Gastrocnemius medialis (tissue), 4 donors: ENCODE data around the gene ADGRD1. TPM values are rescaled to one million over a fixed set of nuclear protein-coding genes. Genes with fewer than 3 reads are reported as not detected.

Source experiments
- ATAC-seq, 2 donors: fragments of 150-250 bp; one replicate each; pipeline ENCODE4 v1.9.1; 2016
- DNase-seq, 2 donors: peaks; one replicate each; pipeline ENCODE4 v3.0.0-alpha.2; 2019
- H3K27ac ChIP-seq, 4 donors: fragments of 200-600 bp; sonication (generic); 1 replicate in 1 of 4; 2 replicates in 3 of 4; pipeline ENCODE4 v1.5.1; 2016 to 2018; ENCODE audit warnings: mild to moderate bottlenecking in 2 of 4, moderate library complexity in 1 of 4
- H3K27me3 ChIP-seq, 3 donors: fragments of 200-600 bp; sonication (generic) in 2 of 3; 1 replicate in 1 of 3; 2 replicates in 2 of 3; pipeline versions ENCODE4 v1.5.1 to v1.6.0; 2016 to 2019; ENCODE audit warnings: mild to moderate bottlenecking in 1 of 3, moderate library complexity in 1 of 3
- H3K36me3 ChIP-seq, 2 donors: fragments of 200-600 bp; sonication (generic) in 1 of 2; one replicate each; pipeline ENCODE4 v1.5.1; 2017 to 2018
- H3K4me1 ChIP-seq, 2 donors: fragments of 200-600 bp; sonication (generic) in 1 of 2; one replicate each; pipeline ENCODE4 v1.5.1; 2016 to 2017; ENCODE audit warnings: mild to moderate bottlenecking in 2 of 2
- H3K4me3 ChIP-seq, 4 donors: fragments of 200-600 bp; sonication (generic) in 3 of 4; 1 replicate in 1 of 4; 2 replicates in 3 of 4; pipeline ENCODE4 v1.5.1; 2016 to 2019; ENCODE audit warnings: mild to moderate bottlenecking in 2 of 4
- H3K9me3 ChIP-seq, 3 donors: fragments of 200-600 bp; sonication (generic) in 2 of 3; 1 replicate in 1 of 3; 2 replicates in 2 of 3; pipeline ENCODE4 v1.5.1; 2016 to 2019
- POLR2A ChIP-seq, 2 donors: fragments of 450-650 bp; IDR thresholded peaks; one replicate each; pipeline ENCODE4 v1.6.1; 2017; ENCODE audit warnings: antibody characterized with exemption in 2 of 2, mild to moderate bottlenecking in 2 of 2, moderate library complexity in 2 of 2
- in situ Hi-C, 4 donors: fragments of 200-750 bp; cut with MboI; loops; one replicate each; pipeline versions ENCODE4 v1.15.0 to v1.8.0; 2017; ENCODE audit warnings: low sequenced_read_pairs in 4 of 4
- intact Hi-C: fragments of 100-400 bp; cut with DNase I; formaldehyde crosslinking; loops from one replicate; pipeline ENCODE4 v1.15.1; 2023; ENCODE audit warnings: low total_unique reads
- total RNA-seq, 4 donors: library from RNA; depleted of rRNA; stranded (reverse); fragments of >200 nt; gene quantifications; one replicate each; pipeline versions ENCODE4 v1.1.0 to v1.2.3, GENCODE V29; 2016
- TF ChIP-seq, protein P1 (sequence below), 5 experiments: fragments of 450-650 bp in 3 of 5; fragments of 200-600 bp in 2 of 5; sonication (generic) in 2 of 5; IDR thresholded peaks in 4 of 5; conservative IDR thresholded peaks in 1 of 5; 1 replicate in 4 of 5; 2 replicates in 1 of 5; pipeline ENCODE4 v1.5.1; 2016 to 2019; ENCODE audit warnings: antibody characterized with exemption in 5 of 5, mild to moderate bottlenecking in 3 of 5, moderate library complexity in 3 of 5

The ADGRD1 gene
- total RNA-seq, 4 donors from 2014 or later: 5.3 to 9.6 (median 8.2) TPM

DNA sequence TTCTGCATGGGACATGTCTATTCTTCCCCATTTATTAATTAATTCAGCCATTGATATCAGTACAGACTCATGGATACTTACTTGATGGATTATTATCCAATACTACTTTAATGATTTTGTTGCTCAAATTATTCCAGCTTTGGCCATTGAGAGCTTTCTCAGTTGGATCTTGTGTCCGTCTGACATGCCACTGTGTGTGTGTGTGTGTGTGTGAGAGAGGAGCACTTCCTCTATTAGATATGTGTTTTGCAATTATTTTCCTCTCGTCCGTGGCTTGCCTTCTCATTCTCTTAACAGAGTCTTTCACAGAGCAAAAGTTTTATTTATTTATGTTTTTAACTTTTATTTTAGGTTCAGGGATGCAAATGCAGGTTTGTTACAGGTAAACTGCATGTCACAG, 194.2 kb downstream of the ADGRD1 start:
- H3K27ac ChIP-seq: no peak overlapping the region
- H3K36me3 ChIP-seq: no peaks in the 10 kb centered on the region
- H3K4me1 ChIP-seq: no peaks in the 10 kb centered on the region
- ATAC-seq (no peak), DNase-seq (no peak)
- TF ChIP-seq POLR2A (IDR thresholded peaks at IDR 0.05): no peak
- TF ChIP-seq, protein P1, sequence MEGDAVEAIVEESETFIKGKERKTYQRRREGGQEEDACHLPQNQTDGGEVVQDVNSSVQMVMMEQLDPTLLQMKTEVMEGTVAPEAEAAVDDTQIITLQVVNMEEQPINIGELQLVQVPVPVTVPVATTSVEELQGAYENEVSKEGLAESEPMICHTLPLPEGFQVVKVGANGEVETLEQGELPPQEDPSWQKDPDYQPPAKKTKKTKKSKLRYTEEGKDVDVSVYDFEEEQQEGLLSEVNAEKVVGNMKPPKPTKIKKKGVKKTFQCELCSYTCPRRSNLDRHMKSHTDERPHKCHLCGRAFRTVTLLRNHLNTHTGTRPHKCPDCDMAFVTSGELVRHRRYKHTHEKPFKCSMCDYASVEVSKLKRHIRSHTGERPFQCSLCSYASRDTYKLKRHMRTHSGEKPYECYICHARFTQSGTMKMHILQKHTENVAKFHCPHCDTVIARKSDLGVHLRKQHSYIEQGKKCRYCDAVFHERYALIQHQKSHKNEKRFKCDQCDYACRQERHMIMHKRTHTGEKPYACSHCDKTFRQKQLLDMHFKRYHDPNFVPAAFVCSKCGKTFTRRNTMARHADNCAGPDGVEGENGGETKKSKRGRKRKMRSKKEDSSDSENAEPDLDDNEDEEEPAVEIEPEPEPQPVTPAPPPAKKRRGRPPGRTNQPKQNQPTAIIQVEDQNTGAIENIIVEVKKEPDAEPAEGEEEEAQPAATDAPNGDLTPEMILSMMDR (IDR thresholded peaks at IDR 0.05 in 4 of 5, conservative IDR thresholded peaks at IDR 0.05 in 1 of 5): no peak
- intact Hi-C loops: no loop called here
- H3K4me3 ChIP-seq: no peak overlapping the region
- in situ Hi-C loops: loop anchor here in 2 of 4 donors (25.0 kb wide), 1 partner anchor 236 kb away; no protein-coding TSS in a partner anchor
- H3K27me3 ChIP-seq: no peaks in the 10 kb centered on the region
- H3K9me3 ChIP-seq: no peaks in the 10 kb centered on the region

DNA sequence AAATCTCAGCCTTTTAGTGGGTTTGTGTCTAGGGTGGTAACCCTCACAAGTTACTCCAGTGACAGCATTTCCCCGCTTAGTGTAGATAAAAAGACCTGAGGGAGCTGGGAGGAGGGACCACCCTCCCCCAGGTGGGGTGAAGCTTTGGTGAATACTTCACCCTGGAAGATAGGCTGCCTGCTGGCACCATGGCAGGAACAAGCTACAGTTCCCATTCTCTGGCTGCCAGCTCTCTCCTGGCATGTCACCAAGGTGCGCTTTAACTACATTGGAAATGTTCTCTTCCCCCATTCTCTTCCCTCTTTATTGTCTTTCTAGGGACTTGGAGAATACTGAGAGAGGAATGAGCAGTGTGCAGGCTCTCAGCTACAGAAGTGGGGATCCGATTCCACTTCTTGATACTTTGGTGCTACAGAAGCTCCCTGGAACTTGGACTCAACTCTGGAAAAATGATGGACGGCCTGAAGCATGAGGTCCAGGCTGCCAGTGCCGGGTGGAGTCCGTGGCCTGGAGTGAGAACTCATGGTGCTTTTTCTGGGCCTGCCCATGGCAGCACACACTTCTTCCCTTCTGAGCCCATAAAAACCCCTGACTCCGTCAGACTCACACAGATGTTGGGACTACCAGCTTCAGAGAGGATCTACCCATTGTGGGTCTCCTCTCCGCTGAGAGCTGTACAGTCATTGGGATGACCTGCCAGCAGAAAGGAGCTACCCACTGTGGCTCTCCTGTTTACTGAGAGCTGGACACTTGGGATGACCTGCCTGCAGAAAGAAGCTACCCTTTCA, 198.0 kb downstream of the ADGRD1 start:
- in situ Hi-C loops: no loop called here
- DNase-seq (no peak), ATAC-seq (no peak)
- no peak overlapping the region for H3K4me3 ChIP-seq
- H3K9me3 ChIP-seq: no peaks in the 10 kb centered on the region
- intact Hi-C loops: no loop called here
- no peaks in the 10 kb centered on the region for H3K27me3 ChIP-seq
- no peaks in the 10 kb centered on the region for H3K36me3 ChIP-seq
- H3K27ac ChIP-seq: no peak overlapping the region
- H3K4me1 ChIP-seq: no peaks in the 10 kb centered on the region
- TF ChIP-seq, protein P1 (IDR thresholded peaks at IDR 0.05 in 4 of 5, conservative IDR thresholded peaks at IDR 0.05 in 1 of 5): no peak

DNA sequence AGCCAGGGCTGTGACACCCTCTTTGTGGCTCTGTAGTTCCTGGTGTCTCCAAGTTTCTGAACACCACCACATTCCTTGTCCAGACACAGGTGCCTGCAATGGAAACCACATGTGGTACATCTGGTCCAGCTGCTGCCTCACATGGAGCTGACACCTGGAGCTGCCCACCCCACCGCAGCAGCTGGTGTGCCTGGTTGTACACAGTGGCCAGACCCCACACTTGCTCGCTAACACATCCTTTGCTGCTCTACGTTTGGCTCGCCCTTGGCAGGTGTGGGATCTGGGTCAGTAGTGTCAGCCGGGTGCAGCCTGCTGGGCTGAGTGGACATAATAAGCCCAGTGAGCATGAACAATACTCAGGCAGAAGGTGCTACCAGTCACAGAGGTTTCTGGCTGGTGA, 198.9 kb downstream of the ADGRD1 start:
- H3K9me3 ChIP-seq: no peaks in the 10 kb centered on the region
- TF ChIP-seq, protein P1 (IDR thresholded peaks at IDR 0.05 in 4 of 5, conservative IDR thresholded peaks at IDR 0.05 in 1 of 5): no peak
- TF ChIP-seq POLR2A (IDR thresholded peaks at IDR 0.05): no peak
- in situ Hi-C loops: no loop called here
- no peaks in the 10 kb centered on the region for H3K27me3 ChIP-seq
- H3K36me3 ChIP-seq: no peaks in the 10 kb centered on the region
- DNase-seq (no peak), ATAC-seq (no peak)
- no peak overlapping the region for H3K27ac ChIP-seq
- H3K4me1 ChIP-seq: no peaks in the 10 kb centered on the region
- no peak overlapping the region for H3K4me3 ChIP-seq
- intact Hi-C loops: no loop called here

DNA sequence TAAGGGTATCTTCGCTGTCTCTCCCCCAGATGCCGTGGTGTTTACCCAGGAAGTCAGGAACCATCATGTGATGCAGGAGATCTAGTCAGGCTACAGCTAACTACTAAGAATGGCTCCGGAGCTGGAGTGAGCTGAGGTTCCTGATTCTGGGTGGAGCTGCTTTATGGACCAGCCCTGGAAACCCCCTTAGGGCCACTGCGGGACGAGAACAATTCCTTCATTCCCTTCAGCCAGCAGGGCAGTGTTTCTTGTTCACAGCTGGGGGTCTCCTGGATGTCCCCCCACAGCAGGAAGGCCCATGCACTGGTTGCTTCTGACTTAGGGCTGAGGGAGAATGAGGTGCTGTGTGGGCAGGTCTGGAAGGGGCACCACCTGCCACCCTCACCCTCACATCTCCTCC, 199.3 kb downstream of the ADGRD1 start:
- no peak for TF ChIP-seq POLR2A (IDR thresholded peaks at IDR 0.05)
- TF ChIP-seq, protein P1 (IDR thresholded peaks at IDR 0.05 in 4 of 5, conservative IDR thresholded peaks at IDR 0.05 in 1 of 5): no peak
- in situ Hi-C loops: no loop called here

More for the DNA sequence above, 199.3 kb downstream of the ADGRD1 start:
- Histone ChIP-seq H3K27me3 (no peaks in the 10 kb centered on the region), H3K9me3 (no peaks in the 10 kb centered on the region), H3K4me1 (no peaks in the 10 kb centered on the region), H3K36me3 (no peaks in the 10 kb centered on the region), H3K4me3 (no peak overlapping the region), H3K27ac (no peak overlapping the region)
- DNase-seq: no peak
- intact Hi-C loops: no loop called here
- no peak for ATAC-seq
